HFFc6 (cell line): ENCODE data around the gene PCCA. TPM values are rescaled to one million over a fixed set of nuclear protein-coding genes. Genes with fewer than 3 reads are reported as not detected.
A peak's percentile ranks its signal among the peaks of the same experiment; 100 is the strongest.

Experiments used
- DNase-seq: peaks from one replicate; pipeline ENCODE4 v3.0.0-alpha.2; 2018
- H3K27ac Mint-ChIP-seq: 2 replicates; pipeline ENCODE4 v1.8.0; 2020; ENCODE audit warnings: mild to moderate bottlenecking, mixed read lengths
- H3K27me3 Mint-ChIP-seq: 2 replicates; pipeline ENCODE4 v1.8.0; 2021; ENCODE audit warnings: mild to moderate bottlenecking, moderate library complexity, mixed read lengths; ENCODE audit not compliant: insufficient read depth
- H3K36me3 Mint-ChIP-seq: 2 replicates; pipeline ENCODE4 v1.8.0; 2021; ENCODE audit warnings: low read depth, mixed read lengths
- H3K4me1 Mint-ChIP-seq: 2 replicates; pipeline ENCODE4 v1.8.0; 2020; ENCODE audit warnings: low read depth, mixed read lengths
- H3K4me3 Mint-ChIP-seq: 2 replicates; pipeline ENCODE4 v1.8.0; 2020; ENCODE audit warnings: mild to moderate bottlenecking, moderate library complexity, mixed read lengths
- H3K9me3 Mint-ChIP-seq: 2 replicates; pipeline ENCODE4 v1.8.0; 2020; ENCODE audit warnings: mild to moderate bottlenecking, mixed read lengths
- total RNA-seq, 6 experiments: library from RNA; stranded (reverse); fragmentation: NEBNext Ultra II Directional; extraction: Animal tissue kit (Norgen Biotek cat#: 25700); gene quantifications; 2 replicates in 1 of 6; 3 replicates in 5 of 6; pipeline ENCODE4 v1.2.3, GENCODE V29; 2021
- TF ChIP-seq, protein P1 (sequence below): fragments of 200-600 bp; sonication (generic); IDR thresholded peaks from 2 replicates; pipeline ENCODE4 v1.5.0; 2021; ENCODE audit warnings: antibody characterized with exemption, mild to moderate bottlenecking

The PCCA gene
- total RNA-seq, 6 experiments from 2014 or later, result 12.9 to 16.9 (median 14.7) TPM

GRCh38 chr13:100537951-100538462 lies 449.1 kb downstream of the PCCA start:
- TF ChIP-seq, protein P1, sequence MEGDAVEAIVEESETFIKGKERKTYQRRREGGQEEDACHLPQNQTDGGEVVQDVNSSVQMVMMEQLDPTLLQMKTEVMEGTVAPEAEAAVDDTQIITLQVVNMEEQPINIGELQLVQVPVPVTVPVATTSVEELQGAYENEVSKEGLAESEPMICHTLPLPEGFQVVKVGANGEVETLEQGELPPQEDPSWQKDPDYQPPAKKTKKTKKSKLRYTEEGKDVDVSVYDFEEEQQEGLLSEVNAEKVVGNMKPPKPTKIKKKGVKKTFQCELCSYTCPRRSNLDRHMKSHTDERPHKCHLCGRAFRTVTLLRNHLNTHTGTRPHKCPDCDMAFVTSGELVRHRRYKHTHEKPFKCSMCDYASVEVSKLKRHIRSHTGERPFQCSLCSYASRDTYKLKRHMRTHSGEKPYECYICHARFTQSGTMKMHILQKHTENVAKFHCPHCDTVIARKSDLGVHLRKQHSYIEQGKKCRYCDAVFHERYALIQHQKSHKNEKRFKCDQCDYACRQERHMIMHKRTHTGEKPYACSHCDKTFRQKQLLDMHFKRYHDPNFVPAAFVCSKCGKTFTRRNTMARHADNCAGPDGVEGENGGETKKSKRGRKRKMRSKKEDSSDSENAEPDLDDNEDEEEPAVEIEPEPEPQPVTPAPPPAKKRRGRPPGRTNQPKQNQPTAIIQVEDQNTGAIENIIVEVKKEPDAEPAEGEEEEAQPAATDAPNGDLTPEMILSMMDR, result no peak
- H3K9me3 Mint-ChIP-seq, result no peaks in the 10 kb centered on the region
- no peak for DNase-seq
- no peak overlapping the region for H3K4me3 Mint-ChIP-seq
- H3K4me1 Mint-ChIP-seq, result peaks cover 6% of the 10 kb centered on the region
- H3K36me3 Mint-ChIP-seq, result peaks cover 5% of the 10 kb centered on the region; the same call in 1 of the 2 replicates
- H3K27ac Mint-ChIP-seq, result no peak overlapping the region
- peaks cover 4% of the 10 kb centered on the region for H3K27me3 Mint-ChIP-seq

DNA sequence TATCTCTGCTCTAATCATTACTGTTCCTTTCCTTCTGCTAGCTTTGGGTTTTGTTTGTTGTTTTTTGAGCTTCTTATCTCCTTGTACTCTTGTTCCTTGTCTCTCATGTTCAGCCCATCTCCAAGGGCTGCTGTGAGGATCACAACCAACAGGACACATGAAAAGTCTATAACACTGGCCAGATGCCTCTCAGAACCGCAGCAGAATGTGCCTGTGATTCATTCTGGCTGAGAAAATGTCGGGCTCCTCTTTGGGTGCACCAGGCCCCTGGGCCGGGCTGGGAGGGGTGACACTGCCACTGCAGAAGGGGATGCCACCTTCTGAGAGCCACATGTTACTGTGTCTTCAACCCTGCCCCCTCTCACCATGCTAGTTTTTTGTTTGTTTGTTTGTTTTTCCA lies 451.7 kb downstream of the PCCA start:
- peak; percentile 21 for DNase-seq
- Mint-ChIP-seq H3K4me3 (no peak overlapping the region), H3K27ac (no peak overlapping the region), H3K4me1 (peaks cover 6% of the 10 kb centered on the region), H3K9me3 (no peaks in the 10 kb centered on the region), H3K27me3 (no peaks in the 10 kb centered on the region; the same call in 1 of the 2 replicates), H3K36me3 (peaks cover 5% of the 10 kb centered on the region; the same call in 1 of the 2 replicates)
- TF ChIP-seq, protein P1, result no peak

DNA sequence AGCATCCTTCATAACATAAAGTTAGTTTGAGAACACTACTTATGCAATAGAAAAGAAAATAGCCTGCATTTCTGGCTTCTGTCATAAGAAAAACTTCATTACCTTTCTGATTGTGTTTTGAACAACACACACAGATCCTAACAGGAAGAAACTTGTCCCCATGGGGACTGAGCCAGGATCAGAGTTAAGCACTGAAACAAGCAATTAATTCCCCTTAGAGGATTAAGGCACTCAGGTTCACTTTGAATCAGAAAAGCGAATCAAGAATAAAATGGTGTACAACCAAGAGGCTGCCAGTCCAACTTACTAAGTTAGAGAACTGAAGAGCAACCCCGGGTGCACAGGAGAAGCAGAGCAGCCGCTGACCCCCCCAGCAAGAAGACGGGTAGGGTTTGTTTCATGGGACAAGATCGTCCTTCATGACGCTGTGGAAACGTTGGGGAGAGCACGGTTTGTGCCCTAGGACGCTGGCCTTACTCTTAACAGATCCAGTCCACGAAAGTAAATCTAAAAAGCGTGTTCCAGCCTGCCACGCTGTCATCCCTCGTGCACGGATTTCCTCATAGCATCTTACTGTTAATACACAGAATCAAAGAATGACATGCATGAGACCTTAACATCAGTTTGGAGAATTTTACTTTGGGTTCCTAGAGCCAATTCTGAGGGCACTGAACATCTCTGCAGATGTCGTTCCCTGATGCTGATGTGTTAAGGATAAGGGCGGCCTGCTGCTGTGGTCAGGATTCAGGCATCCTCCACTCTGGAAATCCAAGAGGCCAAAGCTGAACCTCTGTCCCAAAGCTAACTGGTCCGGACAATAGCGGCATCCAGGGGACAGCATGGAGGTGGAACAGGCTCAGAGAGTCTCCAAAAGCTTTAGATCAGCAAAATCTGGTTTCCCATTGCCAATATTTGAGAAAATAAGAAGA lies 453.3 kb downstream of the PCCA start:
- Mint-ChIP-seq H3K4me1 (peaks cover 6% of the 10 kb centered on the region), H3K27me3 (no peaks in the 10 kb centered on the region; the same call in 1 of the 2 replicates), H3K36me3 (peaks cover 5% of the 10 kb centered on the region; the same call in 1 of the 2 replicates), H3K9me3 (no peaks in the 10 kb centered on the region), H3K4me3 (no peak overlapping the region), H3K27ac (no peak overlapping the region)
- TF ChIP-seq, protein P1, result no peak
- no peak for DNase-seq

DNA sequence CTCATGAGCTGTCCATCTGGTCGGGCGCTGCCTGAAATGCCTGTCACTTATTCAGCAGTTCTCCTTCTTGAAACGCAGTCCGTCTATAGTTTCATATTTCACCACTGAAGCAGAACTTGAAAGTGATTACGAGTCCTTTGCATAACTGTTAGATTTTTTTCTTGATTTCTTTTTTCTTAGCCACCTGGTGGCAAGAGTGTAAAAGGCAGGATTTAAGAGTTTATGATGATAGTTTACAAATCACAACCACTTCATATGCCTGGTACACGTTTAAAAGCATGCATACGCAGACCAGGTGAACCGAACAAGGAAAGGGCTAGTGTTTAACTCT lies 453.9 kb downstream of the PCCA start:
- no peaks in the 10 kb centered on the region for H3K9me3 Mint-ChIP-seq
- H3K36me3 Mint-ChIP-seq, result peaks cover 5% of the 10 kb centered on the region; the same call in 1 of the 2 replicates
- H3K4me3 Mint-ChIP-seq, result no peak overlapping the region
- H3K4me1 Mint-ChIP-seq, result peaks cover 12% of the 10 kb centered on the region
- no peak overlapping the region for H3K27ac Mint-ChIP-seq
- no peaks in the 10 kb centered on the region; the same call in none of the 2 replicates for H3K27me3 Mint-ChIP-seq
- TF ChIP-seq, protein P1, result peak; percentile 77
- peak; percentile 42 for DNase-seq

DNA sequence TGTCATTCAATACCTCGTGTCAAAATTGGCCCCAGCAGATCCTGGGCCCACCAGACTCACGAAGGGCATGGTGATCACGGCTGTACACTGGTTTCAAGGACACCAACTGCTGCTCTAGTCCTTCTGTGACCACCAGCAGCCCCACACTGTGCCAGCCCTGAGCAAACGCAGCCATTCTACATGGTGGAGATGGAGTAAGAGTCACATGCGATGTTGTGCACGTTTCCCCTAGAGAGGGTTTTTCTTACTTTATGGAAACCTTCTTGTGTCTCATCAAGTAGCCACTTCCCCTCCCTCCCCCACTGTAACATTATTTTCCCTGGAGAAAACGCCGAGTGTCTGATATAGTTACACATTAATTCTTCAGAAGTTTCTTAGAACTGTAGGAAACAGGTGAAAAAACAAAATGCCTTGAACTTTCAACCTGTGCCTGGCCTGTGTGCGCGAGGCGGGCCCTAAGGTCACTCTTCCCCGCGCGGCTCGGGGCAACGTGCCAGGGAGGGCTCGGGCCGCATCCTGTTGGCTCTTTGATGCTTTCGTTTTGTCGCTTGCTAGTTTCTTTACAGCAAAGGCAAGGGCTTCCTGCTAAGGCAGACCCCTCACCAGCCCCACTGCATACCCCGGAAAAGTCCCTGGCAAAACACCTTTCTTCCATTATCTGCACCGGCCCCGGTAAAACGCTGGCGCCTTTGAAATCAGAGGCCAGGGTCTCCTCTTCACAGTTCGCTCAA lies 455.1 kb downstream of the PCCA start:
- no peak overlapping the region for H3K27ac Mint-ChIP-seq

More for the DNA sequence above, 455.1 kb downstream of the PCCA start:
- H3K4me3 Mint-ChIP-seq, result no peak overlapping the region
- no peak for DNase-seq
- peaks cover 5% of the 10 kb centered on the region; the same call in 1 of the 2 replicates for H3K36me3 Mint-ChIP-seq
- H3K4me1 Mint-ChIP-seq, result peaks cover 17% of the 10 kb centered on the region
- TF ChIP-seq, protein P1, result no peak
- H3K9me3 Mint-ChIP-seq, result no peaks in the 10 kb centered on the region
- H3K27me3 Mint-ChIP-seq, result no peaks in the 10 kb centered on the region; the same call in none of the 2 replicates
